ENCODE measurements around the gene STX17.

The STX17 gene

DNA sequence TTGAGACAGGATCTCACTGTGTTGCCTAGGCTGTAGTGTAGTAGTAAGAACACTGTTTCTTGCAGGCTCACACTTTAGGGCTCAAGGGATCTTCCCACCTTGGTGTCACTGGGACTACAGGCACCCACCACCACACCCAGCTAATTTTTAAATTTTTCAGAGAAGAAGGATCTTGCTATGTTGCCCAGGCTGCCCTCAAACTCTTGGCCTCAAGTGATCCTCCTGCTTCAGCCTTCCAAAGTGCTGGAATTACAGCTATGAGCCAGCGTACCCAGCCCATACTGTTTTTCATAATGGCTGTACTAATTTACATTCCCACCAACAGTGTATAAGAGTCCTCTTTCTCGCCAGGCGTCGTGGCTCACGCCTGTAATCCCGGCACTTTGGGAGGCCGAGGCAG is 5.1 kb downstream of the STX17 start:
- DNase-seq, result no peak

DNA sequence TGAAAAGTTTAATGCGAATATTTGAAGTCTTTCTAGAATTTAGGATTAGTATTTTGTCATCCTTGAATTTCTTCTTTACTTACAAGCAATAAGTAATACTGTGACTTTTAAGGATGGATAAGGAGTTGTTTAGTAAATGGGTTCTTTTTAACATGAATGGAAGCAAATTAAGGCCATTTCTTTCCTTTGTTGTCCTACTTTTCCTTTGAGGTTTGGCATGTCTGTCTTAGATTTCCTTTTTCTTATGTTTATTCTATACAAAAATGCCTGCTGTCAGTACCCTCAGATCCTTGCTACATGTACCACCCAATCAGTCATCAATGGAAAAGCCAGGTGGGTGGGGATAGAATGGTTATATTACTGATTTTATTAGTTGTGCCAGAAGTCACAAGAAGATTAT is 10.2 kb downstream of the STX17 start:
- no peak for DNase-seq

DNA sequence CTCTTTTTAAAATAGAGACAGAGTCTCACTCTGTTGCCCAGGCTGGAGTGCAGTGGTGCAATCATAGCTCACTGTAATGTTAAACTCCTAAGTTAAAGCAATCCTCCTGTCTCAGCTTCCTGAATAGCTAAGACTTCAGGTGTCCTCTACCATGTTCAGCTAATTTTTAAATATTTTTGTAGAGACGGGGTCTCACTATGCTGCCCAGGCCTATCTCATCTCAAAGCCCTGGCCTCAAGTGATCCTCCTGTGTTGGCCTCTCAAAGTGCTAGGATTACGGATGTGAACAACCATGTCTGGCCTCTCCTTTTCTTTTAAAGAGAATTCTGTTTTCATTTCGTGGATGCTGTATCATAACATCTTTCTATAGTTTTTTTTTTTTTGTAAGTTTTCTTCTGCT is 11.7 kb downstream of the STX17 start:
- no peak for DNase-seq

DNA sequence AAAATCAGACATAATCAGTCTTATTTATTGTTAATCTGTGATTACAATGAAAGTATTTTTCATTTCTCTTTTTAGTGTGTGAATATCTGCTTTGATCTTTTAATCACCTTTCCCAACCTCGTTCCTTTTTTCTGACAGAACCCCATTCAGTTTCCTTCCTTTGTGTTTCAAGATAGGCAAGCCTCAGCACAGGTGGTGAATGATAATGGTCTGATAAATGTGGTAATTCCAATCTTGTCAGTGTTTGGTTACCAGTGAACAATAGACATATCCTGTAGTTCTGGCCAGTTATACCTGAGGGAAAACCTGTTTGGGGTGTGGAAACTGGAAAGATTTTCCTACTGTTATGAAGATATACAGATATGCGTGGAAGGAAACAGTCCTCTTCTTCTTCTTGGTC is 13.5 kb downstream of the STX17 start:
- DNase-seq, result no peak

DNA sequence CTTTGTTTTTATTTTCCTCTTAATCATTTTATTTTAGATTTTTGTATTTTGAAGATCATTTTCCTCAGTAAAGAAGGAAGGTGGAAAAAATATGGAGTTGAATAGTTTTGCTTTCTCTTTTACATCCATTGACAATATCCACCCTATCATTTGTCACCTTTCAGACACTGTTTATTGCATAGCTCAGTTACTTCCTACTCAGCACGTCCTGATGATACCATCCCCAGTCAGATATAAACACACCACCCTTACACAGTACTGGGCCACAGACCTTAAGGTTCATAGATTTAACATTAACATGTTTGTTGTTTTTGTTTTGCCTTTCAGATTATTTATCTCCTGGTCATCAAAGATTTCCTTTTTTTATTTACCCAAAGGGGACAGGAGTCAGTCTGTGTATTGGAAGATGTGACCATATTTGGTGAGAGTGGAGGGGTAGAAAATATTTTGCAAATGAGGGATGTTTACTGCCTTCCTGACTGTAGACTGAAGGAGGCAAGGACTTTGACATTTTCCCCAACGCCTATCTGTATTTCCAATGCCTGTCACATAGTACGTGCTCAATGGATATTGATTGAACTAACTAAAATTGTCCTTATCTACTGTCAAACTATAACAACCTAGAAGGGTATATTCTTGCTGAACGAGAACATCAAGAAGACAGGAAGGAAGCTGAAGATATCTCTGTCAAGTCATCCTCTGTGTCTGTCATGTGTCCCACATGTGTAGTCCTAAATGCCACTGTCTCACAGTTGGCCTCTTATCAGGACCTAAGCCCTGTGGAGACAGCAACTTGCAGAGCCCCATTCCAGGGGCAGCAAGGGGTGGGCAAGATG is 15.6 kb downstream of the STX17 start:
- no peak for DNase-seq

DNA sequence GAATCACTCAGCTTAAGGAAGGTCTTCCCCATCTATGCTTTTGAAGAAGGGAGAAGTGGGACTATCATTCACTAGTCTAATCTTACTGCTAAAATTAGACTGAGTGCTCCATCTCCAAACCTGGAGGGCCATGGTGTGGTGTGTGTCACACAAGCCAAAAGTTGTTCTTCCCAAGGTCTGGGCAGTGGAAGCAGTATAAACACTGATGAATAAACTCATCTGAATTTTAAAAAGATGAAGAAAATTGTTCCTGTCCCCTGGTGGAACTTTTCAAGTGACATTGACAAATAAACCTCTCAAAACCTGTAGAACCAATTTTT is 16.2 kb downstream of the STX17 start:
- DNase-seq, result no peak

DNA sequence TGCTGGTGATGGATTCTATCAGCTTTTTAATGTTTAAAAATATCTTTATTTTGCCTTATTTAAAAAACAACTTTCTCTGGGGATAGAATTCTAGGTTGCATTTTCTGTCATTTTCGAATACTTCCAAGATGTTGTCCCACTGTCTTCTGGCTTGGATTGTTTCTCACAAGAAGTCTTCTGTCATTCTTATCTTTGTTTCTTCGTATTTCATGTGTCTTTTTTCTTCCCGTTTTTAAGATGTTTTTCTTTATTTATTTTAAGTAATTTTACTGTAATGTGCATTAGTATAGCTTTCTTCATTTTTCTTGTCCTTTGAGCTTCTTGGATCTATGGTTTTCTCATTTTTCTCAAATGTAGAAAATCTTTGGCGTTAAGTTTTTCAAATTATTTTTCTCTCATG is 19.1 kb downstream of the STX17 start:
- no peak for DNase-seq

DNA sequence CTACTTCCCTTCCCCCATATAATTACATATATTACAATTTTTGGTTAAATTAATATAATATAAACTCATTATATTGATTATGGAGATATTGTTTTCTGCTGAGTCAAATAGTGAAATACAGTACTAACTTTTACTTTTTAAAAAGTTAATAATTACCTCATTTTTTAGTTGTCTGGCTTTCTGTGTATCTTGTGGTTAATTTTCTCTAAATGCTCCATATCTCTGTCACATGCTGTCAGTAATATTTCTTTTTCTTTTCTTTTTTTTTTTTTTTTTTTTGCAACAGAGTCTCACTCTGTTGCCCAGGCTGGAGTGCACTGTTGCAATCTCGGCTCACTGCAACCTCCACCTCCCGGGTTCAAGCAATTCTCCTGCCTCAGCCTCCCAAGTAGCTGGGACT is 23.2 kb downstream of the STX17 start:
- DNase-seq, result no peak

DNA sequence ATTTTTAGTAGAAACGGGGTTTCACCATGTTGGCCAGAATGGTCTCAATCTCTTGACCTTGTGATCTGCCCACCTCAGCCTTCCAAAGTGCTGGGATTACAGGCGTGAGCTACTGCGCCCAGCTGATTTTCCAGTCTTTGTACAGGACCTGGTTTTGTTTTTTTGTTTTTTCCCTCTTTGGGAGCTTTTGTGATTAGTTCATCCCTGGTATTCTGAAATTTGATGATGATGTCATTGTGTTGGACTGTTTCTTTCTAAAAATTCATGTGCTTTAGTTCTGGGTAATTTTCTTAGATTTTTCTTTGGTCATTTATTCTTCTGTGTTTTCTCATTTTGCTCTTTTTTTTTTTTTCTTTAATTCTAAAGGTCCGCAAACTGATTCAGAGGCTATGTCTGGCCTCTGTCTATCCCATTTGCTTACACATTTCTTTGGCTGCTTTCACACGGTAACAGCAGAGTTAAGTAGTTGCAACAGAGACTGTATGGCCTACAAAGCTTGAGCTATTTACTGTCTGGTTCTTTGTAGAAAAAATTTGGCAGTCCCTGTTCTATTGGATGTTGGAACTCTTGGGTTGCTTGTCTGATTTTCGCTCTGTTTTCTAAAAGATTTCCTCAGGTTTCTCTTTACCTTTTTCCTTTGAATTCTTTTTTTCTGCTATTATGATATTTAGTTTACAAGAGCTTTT is 24.8 kb downstream of the STX17 start:
- DNase-seq, result no peak

DNA sequence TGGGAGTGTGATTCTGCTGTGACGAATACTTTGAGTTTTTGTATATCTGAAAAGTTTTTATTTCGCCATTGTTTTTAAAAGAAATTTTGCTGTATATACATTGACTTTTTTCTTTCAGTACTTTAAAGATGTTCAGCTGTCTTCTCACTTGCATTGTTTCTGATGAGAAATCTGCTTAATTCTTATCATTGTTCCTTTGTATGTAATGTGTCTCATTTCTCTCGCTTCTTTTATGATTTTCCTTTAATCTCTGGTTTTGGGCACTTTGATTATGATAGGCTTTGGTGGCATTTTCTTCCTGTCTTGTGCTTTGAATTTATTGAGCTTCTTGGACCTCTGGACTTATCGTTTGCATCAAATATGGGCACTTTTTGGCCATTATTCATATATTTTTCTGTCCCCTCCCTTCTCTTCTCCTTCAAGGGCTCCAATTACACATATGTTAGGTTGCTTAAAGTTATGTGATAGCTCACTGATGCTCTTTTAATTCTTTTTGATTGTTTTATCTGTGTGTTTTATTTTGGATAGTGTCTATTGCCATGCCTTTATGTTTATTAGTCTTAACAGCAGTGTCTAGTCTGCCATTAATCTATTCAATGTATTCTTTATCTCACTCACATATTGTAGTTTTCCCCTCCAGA is 30.6 kb downstream of the STX17 start:
- no peak for DNase-seq

DNA sequence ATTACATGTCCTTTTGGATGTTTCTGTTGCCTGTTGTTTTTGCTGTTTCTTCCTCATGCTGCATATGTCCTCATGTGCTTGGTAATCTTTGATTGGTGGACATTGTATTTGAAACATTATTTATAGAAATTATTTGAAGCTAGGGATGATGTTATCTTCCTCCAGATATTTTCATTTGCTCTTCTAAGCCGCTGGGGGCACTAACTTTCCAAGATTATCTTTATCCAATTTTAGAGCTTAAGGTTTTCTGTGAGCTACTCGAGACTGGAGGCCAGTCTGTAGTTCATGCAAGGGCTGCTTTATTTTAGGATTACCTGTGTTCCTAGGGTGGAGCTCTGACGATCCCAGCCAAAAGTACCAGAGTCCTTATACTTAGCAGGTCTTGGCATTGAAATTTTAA is 40.9 kb downstream of the STX17 start:
- no peak for DNase-seq

DNA sequence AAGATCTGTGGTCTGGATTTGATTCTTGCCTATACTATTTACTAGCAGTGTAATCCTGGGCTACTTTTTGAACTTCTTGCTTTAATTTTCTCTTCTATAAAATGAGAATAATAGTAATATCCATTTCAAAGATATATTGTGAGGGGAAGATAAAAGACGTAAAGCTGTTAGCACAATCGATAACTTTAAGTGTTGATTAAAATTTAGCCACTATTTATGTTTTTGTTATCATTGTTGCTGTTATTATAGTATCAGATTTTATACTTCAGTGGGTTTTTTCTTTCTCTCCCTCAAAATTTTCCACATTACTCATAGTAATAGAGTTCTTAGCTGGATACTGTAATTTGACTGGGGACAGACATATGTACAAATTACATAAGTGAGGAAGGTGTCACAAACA is 42.0 kb downstream of the STX17 start:
- no peak for DNase-seq

DNA sequence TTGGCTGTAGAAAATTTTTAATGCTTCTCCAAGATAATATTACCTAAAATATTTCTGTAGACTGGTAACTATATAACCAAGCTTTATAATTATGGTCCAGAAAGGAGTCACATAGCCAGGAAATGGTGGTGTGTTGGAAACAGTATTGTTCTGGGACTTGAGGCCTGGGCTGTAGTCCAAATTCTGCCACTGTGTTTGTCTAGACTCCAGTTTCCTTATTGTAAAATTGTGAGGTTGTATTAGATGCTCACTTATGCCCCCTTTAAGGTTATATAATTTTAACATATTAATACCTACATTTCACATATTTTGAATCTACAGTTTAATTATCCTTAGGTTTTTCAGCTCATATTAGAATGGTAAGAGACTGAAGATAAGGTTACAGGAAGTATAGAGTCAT is 42.4 kb downstream of the STX17 start:
- DNase-seq, result no peak

DNA sequence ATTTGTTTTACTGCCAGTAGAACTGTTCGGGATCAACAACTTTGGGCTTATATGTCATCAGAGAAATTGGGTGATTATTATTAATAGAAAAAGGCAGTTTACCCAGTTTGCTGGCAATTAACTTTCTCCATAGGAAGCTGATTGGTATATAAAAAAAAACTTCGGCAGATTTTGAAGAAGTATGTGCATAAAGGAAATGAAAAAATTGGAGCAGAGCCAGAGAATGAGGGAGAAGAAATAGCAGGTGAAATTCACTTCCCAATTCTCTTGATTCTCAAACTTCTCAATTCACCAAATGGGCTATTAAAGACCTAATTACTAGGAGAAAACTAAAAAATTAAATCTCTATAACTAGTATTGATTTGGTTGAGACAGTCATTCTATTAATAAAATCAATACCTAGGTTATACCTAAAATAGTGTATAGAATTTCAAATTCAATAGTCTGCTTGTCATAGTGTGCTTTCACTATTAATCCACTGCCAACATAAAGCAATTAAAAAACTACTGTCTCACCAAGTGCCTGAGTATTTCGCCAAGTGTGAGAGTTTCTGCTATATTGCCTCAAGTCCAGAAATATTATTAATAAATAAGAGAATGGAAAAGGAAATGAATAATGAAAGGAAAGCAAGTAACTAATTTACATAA is 47.5 kb downstream of the STX17 start:
- no peak for DNase-seq

DNA sequence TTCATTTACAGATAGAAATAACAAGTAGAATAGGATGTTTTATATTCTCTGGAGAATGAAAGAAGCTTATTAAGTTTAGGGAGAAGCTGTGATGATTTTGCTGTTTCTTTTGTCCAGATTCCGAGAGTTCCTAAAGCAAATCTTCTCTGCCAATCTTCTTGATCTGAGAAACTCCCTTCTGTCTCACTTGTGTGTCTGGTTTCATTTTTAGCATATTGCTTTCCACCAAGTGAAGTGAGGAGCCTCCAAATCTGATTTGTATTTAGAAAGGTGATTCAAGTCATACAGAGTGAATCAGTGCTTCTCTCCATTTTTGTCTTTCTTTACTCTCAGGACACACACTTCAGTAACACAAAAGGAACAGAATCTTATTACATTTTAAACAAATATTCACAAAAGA is 48.4 kb downstream of the STX17 start:
- no peak for DNase-seq

DNA sequence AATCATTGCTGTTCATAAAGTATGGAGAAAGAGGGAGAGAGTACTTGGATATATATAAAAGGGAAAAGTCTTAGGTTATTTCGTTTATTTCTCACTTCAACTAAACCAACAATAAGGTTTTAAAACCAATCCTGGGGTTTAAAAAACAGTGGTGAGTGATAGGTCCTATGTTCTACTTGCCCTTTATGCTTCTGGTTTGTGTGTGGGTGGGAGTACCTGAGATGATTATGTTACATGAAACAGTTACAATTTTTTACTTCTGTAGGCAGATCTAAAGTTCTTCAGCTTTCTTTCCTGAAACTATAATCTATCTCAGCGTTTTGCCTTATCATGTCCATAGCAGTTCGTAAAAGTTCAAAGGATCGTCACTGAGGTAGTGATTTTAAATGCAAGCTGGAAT is 49.2 kb downstream of the STX17 start:
- no peak for DNase-seq

DNA sequence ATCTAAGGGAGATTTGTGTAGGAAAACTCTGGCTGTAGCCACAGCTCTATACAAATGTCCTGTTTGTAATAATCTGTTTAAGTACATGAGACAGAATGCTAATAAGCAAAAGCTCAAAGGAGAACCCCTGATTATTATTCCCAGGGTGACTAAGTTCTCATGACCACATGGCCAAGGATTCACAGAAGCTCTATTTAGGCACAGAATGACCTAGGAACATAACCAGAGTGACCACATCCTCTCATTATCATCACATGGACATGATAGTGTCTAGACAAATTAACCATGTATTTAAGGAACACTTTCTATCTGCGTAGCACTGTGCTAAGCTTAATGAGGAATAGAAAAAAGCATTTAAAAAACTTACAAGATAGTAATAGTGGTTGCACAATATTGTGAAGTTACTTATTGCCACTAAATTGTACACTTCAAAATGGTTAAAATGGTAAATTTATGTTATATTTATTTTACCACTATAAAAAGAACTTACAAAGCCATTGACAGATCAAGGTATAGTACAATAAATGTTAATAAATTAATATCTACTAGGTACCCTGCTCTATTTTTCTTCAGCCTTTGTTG is 56.3 kb downstream of the STX17 start:
- no peak for DNase-seq

DNA sequence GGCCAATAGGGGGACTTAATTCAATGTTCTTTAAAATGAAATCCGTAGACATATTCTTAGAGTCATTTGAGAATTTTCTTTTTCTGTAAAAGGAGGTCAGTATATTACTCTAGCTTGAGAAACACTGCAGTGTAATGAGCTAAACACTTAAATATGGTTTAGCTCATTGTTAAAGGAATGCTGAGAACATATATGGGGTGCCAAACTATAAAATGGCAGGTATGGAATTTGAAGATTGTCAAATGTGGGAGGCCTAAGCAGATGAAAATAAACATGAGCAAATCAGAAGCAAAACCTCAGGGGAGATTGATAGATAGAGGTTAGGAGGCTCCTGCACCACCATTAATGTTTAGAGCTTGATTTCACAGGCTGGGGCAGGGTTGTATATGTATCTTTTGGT is 57.9 kb downstream of the STX17 start:
- no peak for DNase-seq

DNA sequence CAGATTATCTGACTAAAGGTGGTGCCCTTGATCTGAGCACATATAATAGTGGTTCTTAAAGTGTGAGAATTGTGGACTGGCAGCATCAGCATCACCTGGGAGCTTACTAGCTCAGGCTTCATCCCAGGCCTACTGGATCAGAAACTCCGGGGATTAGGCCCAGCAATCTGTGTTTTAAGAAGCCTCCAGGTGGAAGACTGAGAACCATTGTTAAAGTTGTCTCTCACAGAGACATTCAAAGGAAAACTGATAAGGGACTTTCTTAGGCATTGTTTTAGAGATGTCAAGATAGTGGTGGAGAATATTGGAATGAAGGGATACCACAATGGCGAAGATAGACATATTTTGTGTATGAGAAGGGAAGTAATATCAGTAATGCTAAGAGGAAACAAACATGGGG is 59.5 kb downstream of the STX17 start:
- no peak for DNase-seq

DNA sequence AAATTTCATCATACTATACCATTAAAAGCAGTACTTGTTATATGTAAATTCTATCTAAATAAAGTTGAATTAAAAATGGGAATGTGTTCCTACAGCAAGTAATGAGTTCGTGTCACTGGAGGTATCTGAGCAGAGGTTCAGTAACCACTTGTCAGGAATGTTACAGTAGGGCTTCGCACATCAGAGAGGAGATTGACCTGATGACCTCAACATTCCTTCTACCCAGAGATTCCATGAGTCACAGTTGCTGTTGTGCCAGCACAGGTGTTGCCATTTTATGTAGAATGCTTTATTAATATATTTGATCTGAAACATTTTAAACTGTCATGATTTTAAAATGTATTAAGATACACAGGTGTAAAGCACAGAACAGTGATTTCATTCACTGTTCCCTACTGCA is 60.3 kb downstream of the STX17 start:
- no peak for DNase-seq

DNA sequence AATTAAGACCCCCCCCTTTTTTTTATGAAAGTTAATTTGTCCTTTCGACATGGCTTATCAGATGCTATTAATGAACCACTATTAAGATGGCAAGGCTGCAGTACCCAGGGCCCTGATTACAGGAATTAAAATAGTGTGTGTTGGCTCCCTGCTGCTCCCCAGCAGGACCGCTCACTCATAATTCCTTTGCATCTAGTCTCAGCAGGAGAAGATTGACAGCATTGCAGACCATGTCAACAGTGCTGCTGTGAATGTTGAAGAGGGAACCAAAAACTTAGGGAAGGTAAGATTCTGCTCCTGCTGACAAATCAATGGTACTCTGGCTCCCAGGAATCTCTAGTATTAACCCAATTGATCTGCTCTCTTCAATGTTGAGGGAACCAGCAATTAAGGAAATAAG is 61.0 kb downstream of the STX17 start:
- DNase-seq, result no peak

DNA sequence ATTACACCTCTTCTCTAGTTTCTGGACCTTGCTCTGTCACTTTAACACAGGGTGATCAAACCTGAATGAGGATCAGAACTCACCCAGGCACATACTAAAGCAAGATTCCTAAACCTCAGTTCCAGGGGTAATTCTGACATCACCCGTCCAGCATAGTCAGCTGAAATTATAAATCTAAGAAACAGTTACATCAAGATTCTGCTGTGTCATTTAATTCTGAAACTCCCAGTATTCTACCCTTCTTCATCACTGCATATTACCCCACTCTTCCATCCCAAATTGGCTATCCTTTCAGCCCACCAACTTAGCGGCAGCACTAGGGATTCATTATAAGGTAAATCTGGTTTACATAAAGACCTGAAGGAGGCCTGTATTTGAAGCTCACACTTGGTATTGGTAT is 64.0 kb downstream of the STX17 start:
- no peak for DNase-seq

DNA sequence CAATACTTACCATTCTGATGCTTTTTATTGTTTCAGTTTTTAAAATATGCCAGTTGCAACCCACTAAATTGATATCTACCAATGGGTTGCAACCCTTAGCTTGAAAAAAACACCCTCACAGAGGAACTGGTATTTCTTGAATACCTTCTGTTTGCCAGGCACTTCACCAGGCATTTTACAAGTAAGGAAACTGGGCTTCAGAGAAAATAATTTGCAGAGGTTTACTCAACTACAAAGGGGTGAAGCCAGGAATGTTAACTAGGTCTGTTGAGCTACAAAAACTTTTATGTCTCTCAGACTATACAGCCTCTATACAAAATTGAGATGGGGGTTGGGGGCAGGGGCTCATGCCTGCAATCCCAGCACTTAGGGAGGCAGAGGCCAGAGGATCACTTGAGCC is 65.0 kb downstream of the STX17 start:
- no peak for DNase-seq

DNA sequence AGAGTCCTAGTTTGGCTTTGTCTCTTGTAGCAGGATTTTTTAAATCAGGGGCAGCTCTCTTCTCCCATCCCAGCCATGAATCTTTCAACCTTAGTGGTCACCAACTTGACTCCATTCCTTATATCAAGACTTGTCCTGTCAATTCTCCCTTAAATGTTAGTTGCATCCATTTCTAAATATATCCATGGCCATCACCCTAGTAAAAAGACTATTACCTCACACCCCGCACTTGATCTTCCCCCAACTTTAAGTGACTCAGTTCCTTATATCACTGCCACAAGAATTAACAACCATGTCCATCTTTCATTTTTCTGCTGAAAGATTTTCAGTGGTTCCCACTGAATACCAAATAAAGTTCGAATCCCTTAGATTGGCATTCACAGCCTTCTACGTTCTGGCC is 67.0 kb downstream of the STX17 start:
- no peak for DNase-seq
